Mesendoderm (in vitro differentiated cells): ENCODE data around the gene RBM44.

ENCODE experiments used
- DNase-seq: peaks from one replicate; pipeline ENCODE4 v3.0.0; 2013
- H2AK5ac ChIP-seq: 2 replicates; pipeline ENCODE4 v1.6.1; 2013; ENCODE audit warnings: low read length, inconsistent platforms
- H2BK120ac ChIP-seq: 2 replicates; pipeline ENCODE4 v1.6.1; 2013; ENCODE audit warnings: low read depth, mild to moderate bottlenecking, low read length, moderate library complexity, mixed read lengths
- H2BK15ac ChIP-seq: replicated peaks from 2 replicates; pipeline ENCODE4 v1.6.1; 2013; ENCODE audit warnings: low read depth, mild to moderate bottlenecking, moderate library complexity
- H2BK5ac ChIP-seq: 2 replicates; pipeline ENCODE4 v1.6.1; 2013; ENCODE audit warnings: low read length, inconsistent platforms
- H3K18ac ChIP-seq: 2 replicates; pipeline ENCODE4 v1.6.1; 2013; ENCODE audit warnings: mild to moderate bottlenecking, low read length, mixed read lengths
- H3K23ac ChIP-seq: one replicate; pipeline ENCODE4 v1.6.1; 2013; ENCODE audit warnings: low read length
- H3K27ac ChIP-seq: 2 replicates; pipeline ENCODE4 v1.5.1; 2013; ENCODE audit warnings: low read depth, mild to moderate bottlenecking, inconsistent platforms, low read length, moderate library complexity
- H3K27me3 ChIP-seq: 2 replicates; pipeline ENCODE4 v1.6.1; 2013; ENCODE audit warnings: low read length, control low read depth, mild to moderate bottlenecking, inconsistent platforms; ENCODE audit not compliant: insufficient read depth, poor library complexity
- H3K36me3 ChIP-seq: 2 replicates; pipeline ENCODE4 v1.6.1; 2013; ENCODE audit warnings: low read length, inconsistent platforms; ENCODE audit not compliant: control insufficient read depth, insufficient read depth
- H3K4ac ChIP-seq: one replicate; pipeline ENCODE4 v1.6.1; 2013; ENCODE audit warnings: low read depth, mild to moderate bottlenecking, low read length, moderate library complexity
- H3K4me1 ChIP-seq: 2 replicates; pipeline ENCODE4 v1.6.1; 2013; ENCODE audit warnings: low read depth, low read length, inconsistent platforms; ENCODE audit not compliant: control insufficient read depth
- H3K4me2 ChIP-seq: 2 replicates; pipeline ENCODE4 v1.6.1; 2013; ENCODE audit warnings: low read length
- H3K4me3 ChIP-seq: 2 replicates; pipeline ENCODE4 v1.5.1; 2013; ENCODE audit warnings: mild to moderate bottlenecking, low read length
- H3K56ac ChIP-seq: one replicate; pipeline ENCODE4 v1.6.1; 2013; ENCODE audit warnings: low read length
- H3K79me1 ChIP-seq: 2 replicates; pipeline ENCODE4 v1.6.1; 2013; ENCODE audit warnings: low read length, inconsistent platforms
- H3K79me2 ChIP-seq: 2 replicates; pipeline ENCODE4 v1.6.1; 2013; ENCODE audit warnings: mild to moderate bottlenecking, low read length; ENCODE audit not compliant: control insufficient read depth, insufficient read depth
- H3K9ac ChIP-seq: 2 replicates; pipeline ENCODE4 v1.6.1; 2013; ENCODE audit warnings: low read length, inconsistent platforms
- H4K5ac ChIP-seq: one replicate; pipeline ENCODE4 v1.6.1; 2013; ENCODE audit warnings: low read length
- H4K8ac ChIP-seq: one replicate; pipeline ENCODE4 v1.6.1; 2013; ENCODE audit warnings: low read depth, mild to moderate bottlenecking, control low read depth, low read length, moderate library complexity
- WGBS: extraction: QIAGEN DNeasy Blood & Tissue Kit; methylation state at CpG from one replicate; pipeline ENCODE4 v1.1.7; 2013; ENCODE audit warnings: low lambda C conversion rate, missing lambda C conversion rate; ENCODE audit not compliant: insufficient coverage; ENCODE audit errors: extremely low coverage; 5-methylcytosine and 5-hydroxymethylcytosine counted together

RBM44 gene

GRCh38 chr2:237870126-237870525, 71.5 kb downstream of the RBM44 start:
- no peak for DNase-seq
- no CpG with 5 or more reads among the region's 11 CpGs for WGBS

GRCh38 chr2:237870754-237871651, 72.4 kb downstream of the RBM44 start:
- H2BK120ac ChIP-seq: no peak overlapping the region
- no CpG with 5 or more reads among the region's 23 CpGs for WGBS

More at GRCh38 chr2:237870126-237870525, 71.5 kb downstream of the RBM44 start:
- Histone ChIP-seq H3K4me1 (no peaks in the 10 kb centered on the region), H3K23ac (no peak overlapping the region), H3K27me3 (no peaks in the 10 kb centered on the region), H3K56ac (no peak overlapping the region), H3K4me3 (no peak overlapping the region), H3K4me2 (no peak overlapping the region), H3K4ac (no peak overlapping the region), H2BK120ac (no peak overlapping the region), H3K18ac (no peak overlapping the region), H3K36me3 (no peaks in the 10 kb centered on the region), H3K9ac (no peak overlapping the region), H3K79me1 (no peaks in the 10 kb centered on the region), H3K27ac (no peak overlapping the region), H2AK5ac (no peak overlapping the region), H2BK15ac (no peak overlapping the region), H3K79me2 (no peaks in the 10 kb centered on the region), H4K8ac (no peak overlapping the region), H2BK5ac (no peak overlapping the region), H4K5ac (no peak overlapping the region)

GRCh38 chr2:237872178-237872887, 73.8 kb downstream of the RBM44 start:
- no peak overlapping the region for H2BK5ac ChIP-seq
- no peak overlapping the region for H4K8ac ChIP-seq
- no peaks in the 10 kb centered on the region for H3K79me1 ChIP-seq
- no peaks in the 10 kb centered on the region for H3K36me3 ChIP-seq
- WGBS: no CpG with 5 or more reads among the region's 19 CpGs
- no peak overlapping the region for H4K5ac ChIP-seq
- no peak overlapping the region for H3K56ac ChIP-seq
- H3K23ac ChIP-seq: no peak overlapping the region
- no peak for DNase-seq
- H3K4ac ChIP-seq: no peak overlapping the region
- no peaks in the 10 kb centered on the region for H3K4me1 ChIP-seq
- no peak overlapping the region for H3K27ac ChIP-seq
- H3K4me3 ChIP-seq: no peak overlapping the region
- H3K18ac ChIP-seq: no peak overlapping the region
- no peaks in the 10 kb centered on the region for H3K27me3 ChIP-seq
- no peaks in the 10 kb centered on the region for H3K79me2 ChIP-seq
- no peak overlapping the region for H2BK15ac ChIP-seq
- H2BK120ac ChIP-seq: no peak overlapping the region
- H3K4me2 ChIP-seq: no peak overlapping the region
- no peak overlapping the region for H2AK5ac ChIP-seq
- no peak overlapping the region for H3K9ac ChIP-seq

More at GRCh38 chr2:237870754-237871651, 72.4 kb downstream of the RBM44 start:
- Histone ChIP-seq H3K18ac (no peak overlapping the region), H2AK5ac (no peak overlapping the region), H3K27ac (no peak overlapping the region), H3K27me3 (no peaks in the 10 kb centered on the region), H2BK5ac (no peak overlapping the region), H3K56ac (no peak overlapping the region), H3K79me2 (no peaks in the 10 kb centered on the region), H3K9ac (no peak overlapping the region), H3K79me1 (no peaks in the 10 kb centered on the region), H3K36me3 (no peaks in the 10 kb centered on the region), H3K4ac (no peak overlapping the region), H4K8ac (no peak overlapping the region), H3K4me1 (no peaks in the 10 kb centered on the region), H4K5ac (no peak overlapping the region), H3K4me3 (no peak overlapping the region), H3K4me2 (no peak overlapping the region), H3K23ac (no peak overlapping the region), H2BK15ac (no peak overlapping the region)
- peak; percentile 5 for DNase-seq

- WGBS: no CpG with 5 or more reads among the region's 11 CpGs
- H4K5ac ChIP-seq: no peak overlapping the region
- H3K4me3 ChIP-seq: no peak overlapping the region
- H3K4me2 ChIP-seq: no peak overlapping the region
- H3K36me3 ChIP-seq: no peaks in the 10 kb centered on the region
- H3K27ac ChIP-seq: no peak overlapping the region
- no peak overlapping the region for H2BK120ac ChIP-seq
- no peaks in the 10 kb centered on the region for H3K79me1 ChIP-seq
- no peaks in the 10 kb centered on the region for H3K4me1 ChIP-seq
- H4K8ac ChIP-seq: no peak overlapping the region
- no peaks in the 10 kb centered on the region for H3K79me2 ChIP-seq
- no peak overlapping the region for H3K9ac ChIP-seq
- no peak overlapping the region for H3K4ac ChIP-seq
- no peak overlapping the region for H2BK15ac ChIP-seq
- H3K56ac ChIP-seq: no peak overlapping the region
- H3K27me3 ChIP-seq: no peaks in the 10 kb centered on the region
- no peak overlapping the region for H3K23ac ChIP-seq
- DNase-seq: no peak
- no peak overlapping the region for H2BK5ac ChIP-seq
- H2AK5ac ChIP-seq: no peak overlapping the region
- H3K18ac ChIP-seq: no peak overlapping the region
Observed at GRCh38 chr2:237873421-237873831, 74.8 kb downstream of the RBM44 start.

DNA sequence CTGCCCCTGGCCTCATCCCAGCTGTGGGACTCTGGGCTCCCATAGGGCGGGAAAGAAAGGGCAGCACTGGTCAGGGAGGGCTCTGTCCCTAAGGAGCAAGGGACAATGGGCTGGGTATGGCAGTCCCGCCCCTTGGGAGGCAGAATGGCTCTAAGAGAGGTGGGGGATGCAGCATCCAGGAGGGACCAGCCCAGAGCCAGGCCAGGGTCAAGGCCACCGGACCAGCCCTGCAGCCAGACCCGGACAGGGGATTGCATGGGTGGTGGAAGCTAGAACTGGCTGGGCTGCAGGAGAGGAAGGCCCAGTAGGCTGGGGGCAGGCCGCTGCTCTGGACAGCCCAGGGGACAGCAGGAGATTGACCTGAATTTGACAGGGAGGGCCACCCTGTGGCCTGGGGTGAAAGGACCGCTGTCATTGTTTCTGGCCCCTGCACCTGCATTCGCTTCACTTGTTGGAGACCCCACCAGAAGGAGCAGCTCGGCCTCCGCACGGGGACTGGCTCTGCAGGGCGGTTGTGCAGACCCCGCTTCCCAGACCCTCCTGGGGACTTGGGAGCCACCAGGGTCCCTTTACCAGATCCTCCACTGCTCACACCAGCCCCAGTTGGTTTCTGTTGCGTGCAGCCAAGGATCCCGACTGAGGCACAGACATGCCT, 75.4 kb downstream of the RBM44 start:
- H4K5ac ChIP-seq: no peak overlapping the region
- no peak overlapping the region for H3K27ac ChIP-seq
- no peaks in the 10 kb centered on the region for H3K36me3 ChIP-seq
- no peaks in the 10 kb centered on the region for H3K4me1 ChIP-seq
- H3K9ac ChIP-seq: no peak overlapping the region
- no peaks in the 10 kb centered on the region for H3K79me2 ChIP-seq
- no peak overlapping the region for H2BK15ac ChIP-seq
- H3K56ac ChIP-seq: no peak overlapping the region
- no peak overlapping the region for H3K23ac ChIP-seq
- H3K79me1 ChIP-seq: no peaks in the 10 kb centered on the region
- no peak overlapping the region for H3K4me3 ChIP-seq
- no peak overlapping the region for H2BK5ac ChIP-seq
- no peak overlapping the region for H4K8ac ChIP-seq
- H3K4me2 ChIP-seq: no peak overlapping the region
- no peak overlapping the region for H3K4ac ChIP-seq
- DNase-seq: no peak
- H3K18ac ChIP-seq: no peak overlapping the region
- H2AK5ac ChIP-seq: no peak overlapping the region
- no peak overlapping the region for H2BK120ac ChIP-seq
- WGBS: no CpG with 5 or more reads among the region's 14 CpGs
- no peaks in the 10 kb centered on the region for H3K27me3 ChIP-seq
